Natural killer cell (primary cell): ENCODE data around the gene FN3K. TPM values are rescaled to one million over a fixed set of nuclear protein-coding genes. Genes with fewer than 3 reads are reported as not detected.
"Not testable (repeated sequence)": the region's sequence is repeated elsewhere in the genome, so short reads cannot be mapped to it uniquely, and the experiment has no call there.

Experiments used
- ATAC-seq, 3 donors: fragments of 150-1000 bp in 2 of 3; fragments of 200-7000 bp in 1 of 3; cut with Tn5 transposase; 1 replicate in 1 of 3; 2 replicates in 2 of 3; pipeline ENCODE4 v1.10.0; 2021; ENCODE audit warnings: mild to moderate bottlenecking in 2 of 3, moderate library complexity in 2 of 3
- DNase-seq, 2 donors: peaks; one replicate each; pipeline versions ENCODE4 v3.0.0 to v3.0.0-alpha.2; 2013 to 2021; ENCODE audit warnings: mixed read lengths in 1 of 2
- H3K27ac ChIP-seq: one replicate; pipeline ENCODE4 v1.5.1; 2013; ENCODE audit warnings: mild to moderate bottlenecking, low read length
- H3K27me3 ChIP-seq: one replicate; pipeline ENCODE4 v1.6.1; 2013; ENCODE audit warnings: low read length; ENCODE audit not compliant: control insufficient read depth, insufficient read depth
- H3K36me3 ChIP-seq: one replicate; pipeline ENCODE4 v1.6.1; 2013; ENCODE audit warnings: low read length; ENCODE audit not compliant: control insufficient read depth, insufficient read depth
- H3K4me1 ChIP-seq: one replicate; pipeline ENCODE4 v1.6.1; 2013; ENCODE audit warnings: low read length; ENCODE audit not compliant: control insufficient read depth, insufficient read depth
- H3K4me3 ChIP-seq: one replicate; pipeline ENCODE4 v1.5.1; 2013; ENCODE audit warnings: low read length
- H3K9me3 ChIP-seq: one replicate; pipeline ENCODE4 v1.6.1; 2013; ENCODE audit warnings: low read length; ENCODE audit not compliant: control insufficient read depth, insufficient read depth
- H3K27ac Mint-ChIP-seq, 2 donors: one replicate each; pipeline ENCODE4 v1.8.0; 2022; ENCODE audit warnings: mild to moderate bottlenecking in 2 of 2, mixed read lengths in 2 of 2, moderate library complexity in 1 of 2
- H3K27me3 Mint-ChIP-seq, 2 donors: one replicate each; pipeline ENCODE4 v1.8.0; 2022; ENCODE audit warnings: low read depth in 2 of 2, mixed read lengths in 2 of 2
- H3K36me3 Mint-ChIP-seq: one replicate; pipeline ENCODE4 v1.8.0; 2022; ENCODE audit warnings: mixed read lengths
- H3K4me1 Mint-ChIP-seq, 2 donors: one replicate each; pipeline ENCODE4 v1.8.0; 2022; ENCODE audit warnings: mixed read lengths in 2 of 2
- H3K4me3 Mint-ChIP-seq: one replicate; pipeline ENCODE4 v1.8.0; 2022; ENCODE audit warnings: mild to moderate bottlenecking, moderate library complexity, mixed read lengths
- H3K9me3 Mint-ChIP-seq, 2 donors: one replicate each; pipeline ENCODE4 v1.8.0; 2022; ENCODE audit warnings: mixed read lengths in 2 of 2
- CTCF ChIP-seq: fragments of 200-600 bp; IDR thresholded peaks from one replicate; pipeline ENCODE4 v1.8.0; 2022; ENCODE audit warnings: antibody characterized with exemption
- WGBS: methylation state at CpG from one replicate; pipeline ENCODE4 v1.1.7; 2013; ENCODE audit warnings: missing lambda C conversion rate; ENCODE audit not compliant: insufficient coverage; 5-methylcytosine and 5-hydroxymethylcytosine counted together
- intact Hi-C: fragments of 100-400 bp; cut with micrococcal nuclease; formaldehyde crosslinking; loops from one replicate; pipeline ENCODE4 v1.14.2; 2022
- total RNA-seq, 4 donors: library from RNA; stranded (reverse); fragments of 120-200 nt in 1 of 4; gene quantifications; one replicate each; pipeline versions ENCODE4 v1.2.3 to v1.2.4, GENCODE V29; 2013 to 2022

The FN3K gene
- total RNA-seq, 3 donors from 2014 or later (not counting 1 experiment from before 2014, with no cell fraction given), result 4.9 to 6.1 (median 5.5) TPM

DNA sequence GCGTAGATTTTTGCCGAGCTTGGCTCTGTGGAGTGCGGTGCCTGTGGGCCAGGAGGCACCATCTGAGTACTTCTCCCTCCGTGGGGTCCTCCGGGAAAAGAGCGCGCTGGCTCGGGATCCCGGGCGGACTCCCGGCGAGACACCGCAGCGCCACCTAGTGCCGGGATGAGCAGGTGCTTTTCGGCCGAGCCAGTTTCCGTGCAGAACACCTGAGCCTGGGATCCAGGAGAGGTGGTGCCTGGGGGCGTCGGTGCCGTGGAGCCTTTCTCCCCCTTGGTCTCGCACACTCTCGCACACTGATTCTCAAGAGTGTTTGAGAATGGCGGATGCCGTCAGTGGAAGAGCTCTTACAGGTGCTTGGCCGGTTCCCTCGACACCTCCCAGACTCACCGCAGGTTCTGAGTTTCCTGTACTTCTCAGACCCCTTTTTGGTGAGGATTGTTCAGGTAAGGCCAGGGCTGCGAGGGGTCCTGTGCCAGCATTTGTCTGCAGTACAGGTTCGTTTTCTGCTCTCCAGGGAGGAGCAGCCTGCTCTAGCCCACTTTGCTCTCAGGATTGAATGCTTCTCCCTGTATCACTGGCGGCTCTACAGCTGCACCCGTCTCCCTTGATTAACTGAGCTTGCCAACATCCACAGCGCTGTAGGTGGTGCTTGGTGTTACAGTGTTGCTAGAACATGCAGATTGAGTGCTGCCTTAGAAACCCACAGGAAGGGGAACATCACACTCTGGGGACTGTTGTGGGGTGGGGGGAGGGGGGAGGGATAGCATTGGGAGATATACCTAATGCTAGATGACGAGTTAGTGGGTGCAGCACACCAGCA is 39.8 kb downstream of the FN3K start:
- peaks cover 32 to 40% of the 10 kb centered on the region in 2 donors for H3K4me1 Mint-ChIP-seq
- Histone ChIP-seq H3K27ac (peak overlapping the region; percentile 39), H3K4me3 (peak overlapping the region; percentile 21)

GRCh38 chr17:82776454-82776853 is 41.0 kb downstream of the FN3K start:
- peak in 1 of 2 donors; percentile 47 for DNase-seq
- intact Hi-C loops, result no loop called here
- ATAC-seq, result peak; percentile 49 to 64 (median 50)

More for the DNA sequence above, 39.8 kb downstream of the FN3K start:
- Histone ChIP-seq H3K36me3 (peaks cover 5% of the 10 kb centered on the region), H3K4me1 (peaks cover 28% of the 10 kb centered on the region), H3K9me3 (no peaks in the 10 kb centered on the region), H3K27me3 (no peaks in the 10 kb centered on the region)
- ATAC-seq (peak; percentile 82 to 95 (median 88)), DNase-seq (peak; percentile 28 to 69)
- Mint-ChIP-seq H3K36me3 (no peaks in the 10 kb centered on the region), H3K4me3 (peak overlapping the region; percentile 87), H3K27ac (peak overlapping the region; percentile 69 to 82), H3K9me3 (no peaks in the 10 kb centered on the region), H3K27me3 (no peaks in the 10 kb centered on the region)
- intact Hi-C loops, result no loop called here
- 43% methylated on average over 33 of the region's 34 CpGs for WGBS
- TF ChIP-seq CTCF, result peak; percentile 62

DNA sequence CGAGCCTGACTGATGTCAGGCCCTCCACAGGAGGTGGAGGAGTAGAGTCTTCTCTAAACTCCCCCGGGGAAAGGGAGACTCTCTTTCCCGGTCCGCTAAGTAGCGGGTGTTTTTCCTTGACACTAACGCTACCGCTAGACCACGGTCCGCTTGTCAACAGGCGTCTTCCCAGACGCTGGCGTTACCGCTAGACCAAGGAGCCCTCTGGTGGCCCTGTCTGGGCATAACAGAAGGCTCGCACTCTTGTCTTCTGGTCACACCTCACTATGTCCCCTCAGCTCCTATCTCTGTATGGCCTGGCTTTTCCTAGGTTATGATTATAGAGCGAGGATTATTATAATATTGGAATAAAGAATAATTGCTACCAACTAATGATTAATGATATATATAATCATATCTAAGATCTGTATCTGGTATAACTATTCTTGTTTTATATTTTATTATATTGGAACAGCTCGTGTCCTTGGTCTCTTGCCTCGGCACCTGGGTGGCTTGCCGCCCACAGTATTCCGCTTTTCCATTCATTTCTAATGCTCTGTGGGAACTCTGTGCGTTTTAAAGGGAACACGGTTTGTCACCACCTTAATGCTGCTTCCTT is 42.5 kb downstream of the FN3K start:
- intact Hi-C loops, H3K4me3 ChIP-seq, H3K27me3 ChIP-seq, H3K36me3 ChIP-seq, DNase-seq, H3K4me3 Mint-ChIP-seq, ATAC-seq, H3K36me3 Mint-ChIP-seq, H3K9me3 ChIP-seq, H3K27ac ChIP-seq, H3K27me3 Mint-ChIP-seq, H3K9me3 Mint-ChIP-seq, H3K27ac Mint-ChIP-seq: not testable (repeated sequence)
- peak; percentile 22 for TF ChIP-seq CTCF
- WGBS, result 91% methylated on average over 15 of the region's 21 CpGs
- peaks cover 44% of the 10 kb centered on the region for H3K4me1 ChIP-seq
- peaks cover 39 to 42% of the 10 kb centered on the region in 2 donors for H3K4me1 Mint-ChIP-seq

More at GRCh38 chr17:82776454-82776853, 41.0 kb downstream of the FN3K start:
- H3K9me3 Mint-ChIP-seq, result no peaks in the 10 kb centered on the region
- peaks cover 32 to 40% of the 10 kb centered on the region in 2 donors for H3K4me1 Mint-ChIP-seq
- H3K36me3 ChIP-seq, result peaks cover 5% of the 10 kb centered on the region
- peaks cover 30% of the 10 kb centered on the region for H3K4me1 ChIP-seq
- no peaks in the 10 kb centered on the region for H3K36me3 Mint-ChIP-seq
- H3K9me3 ChIP-seq, result no peaks in the 10 kb centered on the region
- H3K27ac ChIP-seq, result peak overlapping the region; percentile 30
- H3K27ac Mint-ChIP-seq, result peak overlapping the region; percentile 65 to 69
- no peak for TF ChIP-seq CTCF
- peak overlapping the region; percentile 62 for H3K4me3 Mint-ChIP-seq
- H3K27me3 ChIP-seq, result no peaks in the 10 kb centered on the region
- no peak overlapping the region for H3K4me3 ChIP-seq
- H3K27me3 Mint-ChIP-seq, result no peaks in the 10 kb centered on the region
- 66% methylated on average over 13 of the region's 13 CpGs for WGBS
